NB4 (cell line): ENCODE data around the gene MTARC2.
"Not testable (repeated sequence)": the region's sequence is repeated elsewhere in the genome, so short reads cannot be mapped to it uniquely, and the experiment has no call there.

ENCODE experiments used
- MYC ChIP-seq: IDR thresholded peaks from 2 replicates; pipeline ENCODE4 v1.6.1; 2011; ENCODE audit warnings: low read depth, low read length
- POLR2A ChIP-seq: IDR thresholded peaks from 2 replicates; pipeline ENCODE4 v1.6.1; 2011; ENCODE audit warnings: mild to moderate bottlenecking; ENCODE audit not compliant: insufficient read length; ENCODE audit errors: extremely low read depth
- TF ChIP-seq, protein P1 (sequence below): IDR thresholded peaks from one replicate; pipeline ENCODE4 v1.5.1; 2012; ENCODE audit warnings: low read depth, low read length
- TF ChIP-seq, protein P2 (sequence below): IDR thresholded peaks from 2 replicates; pipeline ENCODE4 v1.6.1; 2011; ENCODE audit warnings: low read depth, low read length

DNA sequence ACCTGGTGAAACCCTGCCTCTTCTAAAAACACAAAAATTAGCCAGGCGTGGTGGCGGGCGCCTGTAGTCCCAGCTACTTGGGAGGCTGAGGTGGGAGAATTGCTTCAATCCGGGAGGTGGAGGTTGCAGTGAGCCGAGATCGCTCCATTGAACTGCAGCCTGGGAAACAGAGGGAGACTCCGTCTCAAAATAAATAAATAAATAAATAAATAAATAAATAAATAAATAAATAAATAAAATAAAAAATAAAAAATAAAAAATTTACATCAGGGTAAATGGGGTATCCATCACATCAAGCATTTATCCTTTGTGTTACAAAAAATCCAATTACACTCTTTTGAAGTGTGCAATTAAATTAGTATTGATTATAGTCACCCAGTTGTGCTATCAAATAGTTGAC, 11.8 kb upstream of the MTARC2 start:
- TF ChIP-seq, protein P1, sequence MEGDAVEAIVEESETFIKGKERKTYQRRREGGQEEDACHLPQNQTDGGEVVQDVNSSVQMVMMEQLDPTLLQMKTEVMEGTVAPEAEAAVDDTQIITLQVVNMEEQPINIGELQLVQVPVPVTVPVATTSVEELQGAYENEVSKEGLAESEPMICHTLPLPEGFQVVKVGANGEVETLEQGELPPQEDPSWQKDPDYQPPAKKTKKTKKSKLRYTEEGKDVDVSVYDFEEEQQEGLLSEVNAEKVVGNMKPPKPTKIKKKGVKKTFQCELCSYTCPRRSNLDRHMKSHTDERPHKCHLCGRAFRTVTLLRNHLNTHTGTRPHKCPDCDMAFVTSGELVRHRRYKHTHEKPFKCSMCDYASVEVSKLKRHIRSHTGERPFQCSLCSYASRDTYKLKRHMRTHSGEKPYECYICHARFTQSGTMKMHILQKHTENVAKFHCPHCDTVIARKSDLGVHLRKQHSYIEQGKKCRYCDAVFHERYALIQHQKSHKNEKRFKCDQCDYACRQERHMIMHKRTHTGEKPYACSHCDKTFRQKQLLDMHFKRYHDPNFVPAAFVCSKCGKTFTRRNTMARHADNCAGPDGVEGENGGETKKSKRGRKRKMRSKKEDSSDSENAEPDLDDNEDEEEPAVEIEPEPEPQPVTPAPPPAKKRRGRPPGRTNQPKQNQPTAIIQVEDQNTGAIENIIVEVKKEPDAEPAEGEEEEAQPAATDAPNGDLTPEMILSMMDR = not testable (repeated sequence)
- not testable (repeated sequence) for TF ChIP-seq POLR2A, MYC
- TF ChIP-seq, protein P2, sequence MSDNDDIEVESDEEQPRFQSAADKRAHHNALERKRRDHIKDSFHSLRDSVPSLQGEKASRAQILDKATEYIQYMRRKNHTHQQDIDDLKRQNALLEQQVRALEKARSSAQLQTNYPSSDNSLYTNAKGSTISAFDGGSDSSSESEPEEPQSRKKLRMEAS = not testable (repeated sequence)
